Activated T-helper 17 cell treated with anti-CD3 and anti-CD28 coated beads, Interleukin-2, amount 50 U/mL, for 72 hours (primary cell): ENCODE measurements around the gene SEMA6B. TPM values are rescaled to one million over a fixed set of nuclear protein-coding genes. Genes with fewer than 3 reads are reported as not detected.

Experiments
- ATAC-seq: fragments of 150-1000 bp; cut with Tn5 transposase; replicated peaks from 2 replicates; pipeline ENCODE4 v1.10.0; 2021; ENCODE audit warnings: mild to moderate bottlenecking, moderate library complexity
- H3K27ac Mint-ChIP-seq: one replicate; pipeline ENCODE4 v1.8.0; 2022; ENCODE audit warnings: mixed read lengths
- H3K27me3 Mint-ChIP-seq: one replicate; pipeline ENCODE4 v1.8.0; 2022; ENCODE audit warnings: mixed read lengths
- H3K36me3 Mint-ChIP-seq: one replicate; pipeline ENCODE4 v1.8.0; 2022; ENCODE audit warnings: low read depth, mild to moderate bottlenecking, mixed read lengths
- H3K4me1 Mint-ChIP-seq: one replicate; pipeline ENCODE4 v1.8.0; 2022; ENCODE audit warnings: mixed read lengths
- H3K4me3 Mint-ChIP-seq: one replicate; pipeline ENCODE4 v1.8.0; 2022; ENCODE audit warnings: mild to moderate bottlenecking, mixed read lengths
- H3K9me3 Mint-ChIP-seq: one replicate; pipeline ENCODE4 v1.8.0; 2022; ENCODE audit warnings: mixed read lengths
- total RNA-seq, 2 donors: library from RNA; stranded (reverse); gene quantifications; one replicate each; pipeline ENCODE4 v1.2.3, GENCODE V29; 2022

The SEMA6B gene
- total RNA-seq, 2 donors from 2014 or later, result 0.05 TPM; not detected in 1

DNA sequence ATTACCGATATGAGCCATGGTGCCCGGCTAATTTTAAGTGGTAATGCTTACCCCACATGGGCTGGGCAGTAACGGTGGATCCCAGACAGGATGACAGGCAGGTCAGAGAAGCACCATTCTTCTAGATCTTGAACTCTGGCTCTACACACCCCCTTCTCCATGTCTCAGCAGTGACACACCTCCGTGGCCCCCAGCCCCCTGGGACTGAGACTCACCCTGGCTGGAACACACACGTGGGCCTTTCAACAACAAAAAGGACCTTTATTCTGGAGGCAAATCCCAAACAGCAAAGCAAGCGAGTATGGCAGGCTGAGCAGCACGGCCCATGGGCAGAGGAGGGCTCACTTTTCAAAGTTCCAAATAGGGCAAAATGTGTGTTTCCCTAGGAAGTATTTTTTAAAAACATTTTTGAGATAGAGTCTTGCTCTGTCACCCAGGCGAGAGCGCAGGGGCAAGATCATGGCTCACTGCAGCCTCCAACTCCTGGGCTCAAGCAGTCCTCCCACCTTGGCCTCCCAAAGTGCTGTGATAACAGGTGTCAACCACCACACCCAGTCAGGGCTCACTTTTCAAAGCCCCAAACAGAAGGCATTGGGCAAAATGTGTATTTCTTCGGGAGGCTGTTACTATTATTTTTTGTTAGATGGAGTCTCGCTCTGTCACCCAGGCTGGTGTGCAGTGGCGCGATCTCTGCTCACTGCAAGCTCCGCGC, 37.0 kb downstream of the SEMA6B start:
- ATAC-seq, result no peak
- Mint-ChIP-seq H3K4me3 (no peak overlapping the region), H3K27me3 (peaks cover 3% of the 10 kb centered on the region), H3K4me1 (no peaks in the 10 kb centered on the region), H3K36me3 (no peaks in the 10 kb centered on the region), H3K9me3 (no peaks in the 10 kb centered on the region), H3K27ac (no peak overlapping the region)

DNA sequence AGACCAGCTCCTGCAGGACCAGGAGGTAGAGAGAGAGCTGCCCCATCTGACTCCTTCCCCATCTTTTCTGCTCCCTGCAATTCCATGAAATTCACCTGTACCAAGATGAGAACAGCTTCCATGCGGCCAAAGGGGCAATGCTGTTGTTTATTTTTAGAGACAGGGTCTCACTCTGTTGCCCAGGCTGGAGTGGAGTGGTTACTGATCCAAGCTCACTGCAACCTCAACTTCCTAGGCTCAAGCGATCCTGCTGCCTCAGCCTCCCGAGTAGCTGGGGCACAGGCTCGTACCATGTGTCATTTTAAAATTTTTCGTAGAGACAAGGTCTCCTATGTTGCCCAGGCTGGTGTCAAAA, 37.6 kb downstream of the SEMA6B start:
- H3K4me3 Mint-ChIP-seq, result no peak overlapping the region
- no peaks in the 10 kb centered on the region for H3K4me1 Mint-ChIP-seq
- H3K36me3 Mint-ChIP-seq, result no peaks in the 10 kb centered on the region
- H3K9me3 Mint-ChIP-seq, result no peaks in the 10 kb centered on the region
- peaks cover 3% of the 10 kb centered on the region for H3K27me3 Mint-ChIP-seq
- ATAC-seq, result no peak
- H3K27ac Mint-ChIP-seq, result no peak overlapping the region

DNA sequence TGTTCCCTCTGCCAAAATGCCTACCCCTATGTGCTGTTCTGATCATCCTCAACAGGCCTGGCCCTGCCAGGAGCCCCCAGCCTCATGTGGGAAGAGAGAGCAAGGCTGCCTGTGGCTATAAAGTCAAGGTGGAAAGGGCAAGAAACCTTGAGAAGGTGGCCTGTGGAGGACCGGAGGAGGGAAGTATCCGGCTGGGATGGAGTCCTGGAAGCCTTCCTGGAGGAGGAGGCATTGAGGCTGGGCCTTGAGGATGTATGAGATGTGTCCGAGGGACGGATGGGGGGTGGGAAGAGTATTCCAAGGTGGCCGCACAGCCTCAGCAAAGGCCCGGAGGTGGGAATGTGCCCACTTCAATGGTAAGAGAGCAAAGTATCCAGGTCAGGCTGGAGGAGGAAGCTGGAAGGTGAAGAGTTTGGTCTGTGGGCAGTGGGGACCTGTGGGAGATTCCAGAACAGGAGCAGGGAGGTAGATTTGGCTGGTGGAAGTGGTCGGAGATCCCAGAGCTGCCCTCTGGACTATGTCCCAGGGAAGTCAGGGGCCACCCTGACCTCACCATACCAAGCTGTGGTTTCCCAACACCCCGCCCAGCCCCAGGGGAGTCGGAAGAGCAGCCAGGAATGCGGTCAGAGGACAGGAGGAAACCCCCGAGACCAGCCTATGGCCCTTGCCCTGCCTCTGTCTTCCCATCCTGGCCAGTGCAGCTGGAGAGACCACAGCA, 38.2 kb downstream of the SEMA6B start:
- H3K36me3 Mint-ChIP-seq, result no peaks in the 10 kb centered on the region
- no peak overlapping the region for H3K27ac Mint-ChIP-seq
- no peak overlapping the region for H3K4me3 Mint-ChIP-seq
- peaks cover 3% of the 10 kb centered on the region for H3K27me3 Mint-ChIP-seq
- no peaks in the 10 kb centered on the region for H3K4me1 Mint-ChIP-seq
- no peaks in the 10 kb centered on the region for H3K9me3 Mint-ChIP-seq
- ATAC-seq, result no peak

GRCh38 chr19:4519521-4520277, 39.8 kb downstream of the SEMA6B start:
- Mint-ChIP-seq H3K27me3 (peaks cover 3% of the 10 kb centered on the region), H3K9me3 (no peaks in the 10 kb centered on the region), H3K4me3 (no peak overlapping the region), H3K36me3 (no peaks in the 10 kb centered on the region), H3K4me1 (no peaks in the 10 kb centered on the region), H3K27ac (no peak overlapping the region)
- ATAC-seq, result no peak

DNA sequence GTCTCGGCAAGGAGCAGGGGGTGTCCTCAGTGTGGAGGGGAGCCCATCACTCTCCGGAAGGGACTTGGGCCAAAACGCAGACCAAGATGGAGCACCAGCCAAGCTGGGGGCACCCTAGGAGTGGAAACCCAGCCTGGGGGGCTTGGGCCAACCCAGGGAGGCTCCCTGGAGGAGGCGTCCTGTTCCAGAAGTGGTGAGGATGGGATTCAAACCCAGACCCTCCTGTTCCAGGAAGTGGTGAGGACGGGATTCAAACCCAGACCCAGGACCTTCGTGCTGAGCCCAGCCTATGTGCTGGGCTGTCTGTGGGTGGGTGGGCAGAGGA, 40.4 kb downstream of the SEMA6B start:
- no peaks in the 10 kb centered on the region for H3K4me1 Mint-ChIP-seq
- H3K9me3 Mint-ChIP-seq, result no peaks in the 10 kb centered on the region
- H3K27ac Mint-ChIP-seq, result no peak overlapping the region
- no peak overlapping the region for H3K4me3 Mint-ChIP-seq
- no peaks in the 10 kb centered on the region for H3K36me3 Mint-ChIP-seq
- peaks cover 3% of the 10 kb centered on the region for H3K27me3 Mint-ChIP-seq
- no peak for ATAC-seq

DNA sequence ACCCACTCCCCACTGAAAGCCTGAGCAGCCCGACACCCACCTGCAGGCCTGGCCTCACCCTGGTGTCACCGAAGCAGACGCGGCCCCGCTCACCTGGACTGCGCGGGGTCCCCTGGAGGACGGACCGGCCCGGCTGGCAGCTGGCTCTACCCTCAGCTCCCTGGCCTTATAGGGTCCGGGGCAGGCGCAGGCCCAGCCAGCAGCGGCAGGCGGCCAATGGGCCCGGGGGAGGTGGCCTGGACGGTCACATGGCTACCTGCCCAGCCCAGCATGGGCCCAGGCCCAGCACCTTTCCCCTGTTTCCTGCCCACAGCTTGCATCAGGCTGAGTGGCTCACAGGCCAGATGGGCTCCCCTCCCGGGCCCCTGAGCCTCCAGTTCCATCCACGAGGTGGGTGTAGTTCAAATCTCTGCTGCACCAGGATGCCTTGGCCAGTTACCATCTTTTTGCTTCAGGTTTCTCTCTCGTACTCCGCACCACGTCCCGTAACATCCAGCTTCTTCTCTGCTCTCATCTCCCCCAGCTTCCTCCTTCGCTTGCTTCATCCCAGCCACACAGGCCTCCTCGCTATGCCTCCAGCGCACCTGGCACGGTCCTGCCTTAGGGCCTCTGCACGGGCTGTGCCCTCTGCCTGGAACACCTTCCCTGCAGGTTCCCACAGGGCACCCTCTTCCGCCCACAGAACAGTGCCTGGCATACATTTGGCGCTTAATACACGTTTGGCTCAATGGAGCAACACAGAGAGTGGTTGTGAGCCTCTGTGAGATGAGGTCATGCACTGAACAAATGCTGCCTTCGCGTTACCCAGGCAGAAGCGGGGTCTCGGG, 40.9 kb downstream of the SEMA6B start, which contains the start of gene PLIN4:
Gene PLIN4 (minus strand): TSS at position 142 of the 827 bp plus-strand sequence. CDS start 214 bp downstream, outside the sequence.
- no peaks in the 10 kb centered on the region for H3K9me3 Mint-ChIP-seq
- ATAC-seq, result no peak
- H3K4me3 Mint-ChIP-seq, result no peak within 1 kb of the TSS
- H3K27me3 Mint-ChIP-seq, result peaks cover 3% of the 10 kb centered on the region
- H3K27ac Mint-ChIP-seq, result no peak within 1 kb of the TSS
- H3K36me3 Mint-ChIP-seq, result no peaks in the 10 kb centered on the region
- H3K4me1 Mint-ChIP-seq, result no peaks in the 10 kb centered on the region

GRCh38 chr19:4517451-4518057, 41.9 kb downstream of the SEMA6B start:
- Mint-ChIP-seq H3K36me3 (no peaks in the 10 kb centered on the region), H3K4me3 (no peak overlapping the region), H3K4me1 (no peaks in the 10 kb centered on the region), H3K27ac (no peak overlapping the region), H3K27me3 (peaks cover 3% of the 10 kb centered on the region), H3K9me3 (no peaks in the 10 kb centered on the region)
- ATAC-seq, result no peak

- H3K27me3 Mint-ChIP-seq, result peaks cover 3% of the 10 kb centered on the region
- no peaks in the 10 kb centered on the region for H3K36me3 Mint-ChIP-seq
- no peak overlapping the region for H3K27ac Mint-ChIP-seq
- H3K4me1 Mint-ChIP-seq, result no peaks in the 10 kb centered on the region
- H3K9me3 Mint-ChIP-seq, result no peaks in the 10 kb centered on the region
- H3K4me3 Mint-ChIP-seq, result no peak overlapping the region
- ATAC-seq, result no peak
Measured at GRCh38 chr19:4516939-4517300, 42.6 kb downstream of the SEMA6B start.

GRCh38 chr19:4516199-4516938, 43.1 kb downstream of the SEMA6B start:
- ATAC-seq, result no peak
- Mint-ChIP-seq H3K9me3 (no peaks in the 10 kb centered on the region), H3K4me3 (no peak overlapping the region), H3K4me1 (no peaks in the 10 kb centered on the region), H3K27ac (no peak overlapping the region), H3K36me3 (no peaks in the 10 kb centered on the region), H3K27me3 (peaks cover 3% of the 10 kb centered on the region)

- H3K27ac Mint-ChIP-seq, result no peak overlapping the region
Measured at GRCh38 chr19:4515732-4516131, 43.8 kb downstream of the SEMA6B start.

GRCh38 chr19:4513248-4513647, 46.2 kb downstream of the SEMA6B start:
- no peaks in the 10 kb centered on the region for H3K4me1 Mint-ChIP-seq
- no peak overlapping the region for H3K4me3 Mint-ChIP-seq
- no peaks in the 10 kb centered on the region for H3K36me3 Mint-ChIP-seq
- no peaks in the 10 kb centered on the region for H3K27me3 Mint-ChIP-seq
- no peak for ATAC-seq
- no peaks in the 10 kb centered on the region for H3K9me3 Mint-ChIP-seq
- H3K27ac Mint-ChIP-seq, result no peak overlapping the region

More at GRCh38 chr19:4515732-4516131, 43.8 kb downstream of the SEMA6B start:
- no peak for ATAC-seq
- Mint-ChIP-seq H3K9me3 (no peaks in the 10 kb centered on the region), H3K4me1 (no peaks in the 10 kb centered on the region), H3K36me3 (no peaks in the 10 kb centered on the region), H3K4me3 (no peak overlapping the region), H3K27me3 (peaks cover 3% of the 10 kb centered on the region)

DNA sequence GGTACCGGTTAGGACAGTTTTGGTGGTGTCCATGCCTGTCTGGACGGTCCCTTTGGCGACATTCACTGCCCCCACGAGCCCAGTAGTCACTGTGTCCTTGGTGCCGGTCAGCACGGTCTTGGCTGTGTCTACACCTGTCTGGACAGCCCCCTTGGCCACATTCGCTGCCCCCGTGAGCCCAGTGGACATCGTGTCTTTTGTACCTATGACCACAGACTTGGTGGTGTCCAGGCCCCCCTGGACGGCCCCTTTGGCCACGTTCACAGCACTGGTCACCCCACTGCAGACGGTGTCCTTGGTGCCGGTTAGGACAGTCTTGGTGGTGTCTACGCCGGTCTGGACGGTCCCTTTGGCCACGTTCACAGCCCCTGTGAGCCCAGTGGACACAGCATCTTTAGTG, 47.4 kb downstream of the SEMA6B start:
- Mint-ChIP-seq H3K4me3 (no peak overlapping the region), H3K36me3 (no peaks in the 10 kb centered on the region), H3K27ac (no peak overlapping the region), H3K27me3 (no peaks in the 10 kb centered on the region), H3K4me1 (no peaks in the 10 kb centered on the region), H3K9me3 (no peaks in the 10 kb centered on the region)
- ATAC-seq, result no peak

GRCh38 chr19:4511300-4512054, 48.0 kb downstream of the SEMA6B start:
- Mint-ChIP-seq H3K27me3 (no peaks in the 10 kb centered on the region), H3K4me3 (no peak overlapping the region), H3K4me1 (no peaks in the 10 kb centered on the region), H3K9me3 (no peaks in the 10 kb centered on the region), H3K36me3 (no peaks in the 10 kb centered on the region), H3K27ac (no peak overlapping the region)
- ATAC-seq, result no peak
